Prostate gland (tissue), 2 donors: ENCODE data around the gene CCT4.

ENCODE experiments used
- CTCF ChIP-seq, 4 experiments: fragments of 200-600 bp in 2 of 4; fragments of 450-650 bp in 2 of 4; sonication (generic) in 2 of 4; IDR thresholded peaks; 1 replicate in 3 of 4; 2 replicates in 1 of 4; pipeline ENCODE4 v1.5.1; 2016 to 2019; ENCODE audit warnings: antibody characterized with exemption in 4 of 4, mild to moderate bottlenecking in 2 of 4, moderate library complexity in 2 of 4
- POLR2A ChIP-seq: fragments of 450-650 bp; IDR thresholded peaks from one replicate; pipeline ENCODE4 v1.6.1; 2016; ENCODE audit warnings: antibody characterized with exemption, mild to moderate bottlenecking

GRCh38 chr2:61882850-61883249 is 5.6 kb downstream of the CCT4 start:
- TF ChIP-seq POLR2A (no peak), CTCF (IDR thresholded peaks at IDR 0.05) (no peak)
